Endodermal cell (in vitro differentiated cells): ENCODE measurements around the gene SCPEP1. TPM values are rescaled to one million over a fixed set of nuclear protein-coding genes. Genes with fewer than 3 reads are reported as not detected.

Experiments used
- DNase-seq: peaks from one replicate; pipeline ENCODE4 v3.0.0-alpha.2; 2017
- H3K27ac ChIP-seq: 2 replicates; pipeline ENCODE4 v1.5.1; 2013; ENCODE audit warnings: mild to moderate bottlenecking, low read depth, low read length, moderate library complexity
- H3K27me3 ChIP-seq: 2 replicates; pipeline ENCODE4 v1.6.1; 2013; ENCODE audit warnings: mild to moderate bottlenecking, low read length, moderate library complexity; ENCODE audit not compliant: insufficient read depth, control insufficient read depth, poor library complexity, severe bottlenecking
- H3K36me3 ChIP-seq: 2 replicates; pipeline ENCODE4 v1.7.0; 2013; ENCODE audit warnings: mild to moderate bottlenecking, low read length, moderate library complexity; ENCODE audit not compliant: control insufficient read depth, insufficient read depth
- H3K4me1 ChIP-seq: one replicate; pipeline ENCODE4 v1.7.0; 2013; ENCODE audit warnings: low read length; ENCODE audit not compliant: control insufficient read depth, insufficient read depth
- H3K4me3 ChIP-seq: 2 replicates; pipeline ENCODE4 v1.5.1; 2013; ENCODE audit warnings: mild to moderate bottlenecking, low read length, moderate library complexity
- H3K9ac ChIP-seq: 2 replicates; pipeline ENCODE4 v1.6.1; 2013; ENCODE audit warnings: mild to moderate bottlenecking, low read length, moderate library complexity; ENCODE audit not compliant: poor library complexity, severe bottlenecking; ENCODE audit errors: extremely low read depth
- H3K9me3 ChIP-seq: 2 replicates; pipeline ENCODE4 v1.6.1; 2013; ENCODE audit warnings: mild to moderate bottlenecking, low read length, moderate library complexity; ENCODE audit not compliant: control insufficient read depth
- H3K27ac Mint-ChIP-seq: 2 replicates; pipeline ENCODE4 v1.8.0; 2020; ENCODE audit warnings: mixed read lengths
- H3K27me3 Mint-ChIP-seq: 2 replicates; pipeline ENCODE4 v1.8.0; 2021; ENCODE audit warnings: mild to moderate bottlenecking, mixed read lengths; ENCODE audit not compliant: insufficient read depth
- H3K36me3 Mint-ChIP-seq: 2 replicates; pipeline ENCODE4 v1.8.0; 2020; ENCODE audit warnings: low read depth, mixed read lengths
- H3K4me1 Mint-ChIP-seq: 2 replicates; pipeline ENCODE4 v1.8.0; 2020; ENCODE audit warnings: mixed read lengths
- H3K4me3 Mint-ChIP-seq: 2 replicates; pipeline ENCODE4 v1.8.0; 2020; ENCODE audit warnings: mild to moderate bottlenecking, moderate library complexity, mixed read lengths
- H3K9me3 Mint-ChIP-seq: 2 replicates; pipeline ENCODE4 v1.8.0; 2020; ENCODE audit warnings: mild to moderate bottlenecking, mixed read lengths
- WGBS, 2 experiments: methylation state at CpG; one replicate each; pipeline versions ENCODE4 v1.1.5 to v1.1.7; 2013; ENCODE audit warnings: missing lambda C conversion rate in 2 of 2, mixed read lengths in 1 of 2; ENCODE audit not compliant: insufficient coverage in 1 of 2, insufficient read length in 1 of 2; 5-methylcytosine and 5-hydroxymethylcytosine counted together
- long read RNA-seq, 4 experiments: library from polyadenylated mRNA in 2 of 4; library from RNA in 1 of 4; library from capped mRNA in 1 of 4; stranded (forward) in 3 of 4; unstranded in 1 of 4; transcript quantifications; one replicate each; pipeline ENCODE4 v2.0.0, GENCODE V29; 2020 to 2021; ENCODE audit warnings: inconsistent platforms in 1 of 4
- polyA plus RNA-seq, 2 experiments: library from polyadenylated mRNA; stranded (reverse); fragments of 50-300 nt; gene quantifications; one replicate each; pipeline ENCODE4 v1.2.3, GENCODE V29; 2013
- total RNA-seq, 2 donors: library from RNA; stranded (reverse); fragmentation: NEBNext Ultra II Directional in 1 of 2; extraction: Animal tissue kit (Norgen Biotek cat#: 25700) in 1 of 2; gene quantifications; 2 replicates in 1 of 2; 3 replicates in 1 of 2; pipeline ENCODE4 v1.2.1, GENCODE V29; 2021
- TF ChIP-seq, protein P1 (sequence below): fragments of 200-600 bp; sonication (generic); conservative IDR thresholded peaks from 2 replicates; pipeline ENCODE4 v1.5.0; 2021; ENCODE audit warnings: antibody characterized with exemption, mild to moderate bottlenecking

SCPEP1 gene, protein sequence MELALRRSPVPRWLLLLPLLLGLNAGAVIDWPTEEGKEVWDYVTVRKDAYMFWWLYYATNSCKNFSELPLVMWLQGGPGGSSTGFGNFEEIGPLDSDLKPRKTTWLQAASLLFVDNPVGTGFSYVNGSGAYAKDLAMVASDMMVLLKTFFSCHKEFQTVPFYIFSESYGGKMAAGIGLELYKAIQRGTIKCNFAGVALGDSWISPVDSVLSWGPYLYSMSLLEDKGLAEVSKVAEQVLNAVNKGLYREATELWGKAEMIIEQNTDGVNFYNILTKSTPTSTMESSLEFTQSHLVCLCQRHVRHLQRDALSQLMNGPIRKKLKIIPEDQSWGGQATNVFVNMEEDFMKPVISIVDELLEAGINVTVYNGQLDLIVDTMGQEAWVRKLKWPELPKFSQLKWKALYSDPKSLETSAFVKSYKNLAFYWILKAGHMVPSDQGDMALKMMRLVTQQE
- 10 to 100 TPM; 28.5 to 30.8 TPM for total RNA-seq
- 38.0 TPM for polyA plus RNA-seq (2013, experiment 1 of 2)
- polyA plus RNA-seq (2013, experiment 2 of 2), result 30.3 TPM
- long read RNA-seq, experiment 1, transcript SCPEP1-201 (13 exons, 1,942 nt), result major isoform, 8 of 18 reads
- long read RNA-seq, experiment 1, partial matches to known transcripts, result 7 of 18 reads
- long read RNA-seq, experiment 1, other reads (novel, unspliced or antisense), result 2 of 18 reads
- long read RNA-seq, experiment 2, transcript SCPEP1-201 (13 exons, 1,942 nt), result major isoform, 43 of 56 reads
- long read RNA-seq, experiment 2, partial matches to known transcripts, result 4 of 56 reads
- long read RNA-seq, experiment 2, other reads (novel, unspliced or antisense), result 8 of 56 reads
- long read RNA-seq, experiment 3, transcript SCPEP1-201 (13 exons, 1,942 nt), result major isoform, 164 of 182 reads
- long read RNA-seq, experiment 3, partial matches to known transcripts, result 5 of 182 reads
- long read RNA-seq, experiment 3, other reads (novel, unspliced or antisense), result 13 of 182 reads
- long read RNA-seq, experiment 4, transcript SCPEP1-201 (13 exons, 1,942 nt), result major isoform, 79 of 101 reads
- long read RNA-seq, experiment 4, partial matches to known transcripts, result 16 of 101 reads
- long read RNA-seq, experiment 4, other reads (novel, unspliced or antisense), result 5 of 101 reads

DNA sequence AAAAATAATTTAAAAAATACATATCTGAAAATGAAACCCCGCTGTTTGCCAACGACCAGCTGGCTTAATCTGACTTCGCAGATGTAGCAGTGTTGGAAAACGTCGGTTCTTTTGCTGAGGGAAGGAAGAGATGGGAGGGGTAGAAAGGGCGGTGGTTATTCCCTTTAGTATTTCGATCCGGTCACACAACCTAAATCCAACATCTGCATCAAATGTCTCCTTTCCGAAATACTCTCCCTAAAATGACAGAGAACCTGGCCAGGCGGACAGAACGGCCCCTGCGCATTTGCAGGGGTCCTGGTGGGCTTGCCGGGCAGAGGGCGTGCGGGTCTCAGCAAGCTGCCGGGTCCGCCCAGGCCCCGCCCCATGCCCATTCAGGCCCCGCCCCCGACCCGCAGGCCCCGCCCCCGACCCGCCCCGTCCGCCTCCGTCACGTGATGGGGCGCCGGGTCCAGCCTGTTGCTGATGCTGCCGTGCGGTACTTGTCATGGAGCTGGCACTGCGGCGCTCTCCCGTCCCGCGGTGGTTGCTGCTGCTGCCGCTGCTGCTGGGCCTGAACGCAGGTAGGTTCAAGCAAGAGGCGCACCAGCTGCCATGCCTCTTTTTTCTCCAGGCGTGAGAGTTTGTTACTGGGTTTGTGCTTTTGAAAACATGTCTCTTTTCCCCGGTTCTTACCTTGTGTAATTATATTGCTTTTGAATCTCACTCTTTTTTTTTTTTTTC is at the start of gene SCPEP1:
Gene SCPEP1 (plus strand): TSS at position 459 of the 723 bp plus-strand sequence. CDS start 29 bp downstream, at position 488.
- Histone ChIP-seq H3K36me3 (no peaks in the 10 kb centered on the region), H3K4me1 (no peaks in the 10 kb centered on the region), H3K9ac (peak within 1 kb of the TSS; percentile 48), H3K4me3 (peak within 1 kb of the TSS; percentile 85), H3K27me3 (no peaks in the 10 kb centered on the region), H3K9me3 (peaks cover 12% of the 10 kb centered on the region), H3K27ac (no peak within 1 kb of the TSS)
- H3K4me1 Mint-ChIP-seq, result peaks cover 22% of the 10 kb centered on the region
- peaks cover 3% of the 10 kb centered on the region for H3K27me3 Mint-ChIP-seq
- WGBS, 2 experiments, result 1% methylated on average over 41 of the region's 42 CpGs; no CpG with 5 or more reads in 1 of the 2 experiments
- DNase-seq, result peak; percentile 99
- H3K9me3 Mint-ChIP-seq, result peaks cover 5% of the 10 kb centered on the region
- H3K36me3 Mint-ChIP-seq, result peaks cover 2% of the 10 kb centered on the region
- TF ChIP-seq, protein P1, sequence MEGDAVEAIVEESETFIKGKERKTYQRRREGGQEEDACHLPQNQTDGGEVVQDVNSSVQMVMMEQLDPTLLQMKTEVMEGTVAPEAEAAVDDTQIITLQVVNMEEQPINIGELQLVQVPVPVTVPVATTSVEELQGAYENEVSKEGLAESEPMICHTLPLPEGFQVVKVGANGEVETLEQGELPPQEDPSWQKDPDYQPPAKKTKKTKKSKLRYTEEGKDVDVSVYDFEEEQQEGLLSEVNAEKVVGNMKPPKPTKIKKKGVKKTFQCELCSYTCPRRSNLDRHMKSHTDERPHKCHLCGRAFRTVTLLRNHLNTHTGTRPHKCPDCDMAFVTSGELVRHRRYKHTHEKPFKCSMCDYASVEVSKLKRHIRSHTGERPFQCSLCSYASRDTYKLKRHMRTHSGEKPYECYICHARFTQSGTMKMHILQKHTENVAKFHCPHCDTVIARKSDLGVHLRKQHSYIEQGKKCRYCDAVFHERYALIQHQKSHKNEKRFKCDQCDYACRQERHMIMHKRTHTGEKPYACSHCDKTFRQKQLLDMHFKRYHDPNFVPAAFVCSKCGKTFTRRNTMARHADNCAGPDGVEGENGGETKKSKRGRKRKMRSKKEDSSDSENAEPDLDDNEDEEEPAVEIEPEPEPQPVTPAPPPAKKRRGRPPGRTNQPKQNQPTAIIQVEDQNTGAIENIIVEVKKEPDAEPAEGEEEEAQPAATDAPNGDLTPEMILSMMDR, result no peak
- H3K4me3 Mint-ChIP-seq, result peak within 1 kb of the TSS; percentile 60
- peak within 1 kb of the TSS; percentile 82 for H3K27ac Mint-ChIP-seq

DNA sequence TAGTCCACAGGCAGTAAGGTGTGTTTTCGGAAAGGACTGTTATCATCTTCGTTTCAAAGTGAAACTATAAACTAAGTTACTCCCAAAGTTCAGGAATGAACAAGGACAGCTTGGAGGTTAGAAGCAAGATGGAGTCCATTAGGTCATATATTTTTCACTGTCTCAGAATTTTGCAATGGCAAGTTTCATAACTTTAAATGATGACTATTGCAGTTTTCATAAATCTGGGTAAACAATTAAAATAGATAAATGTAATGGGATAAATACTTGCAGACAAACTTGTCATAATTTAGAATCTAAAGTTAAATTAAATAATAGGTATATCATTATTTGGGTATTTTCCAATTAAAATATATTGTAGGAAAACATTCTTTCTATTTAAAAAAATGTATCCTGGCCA is 49.3 kb upstream of the SCPEP1 start:
- H3K27ac Mint-ChIP-seq, result no peak overlapping the region
- Histone ChIP-seq H3K27me3 (no peaks in the 10 kb centered on the region), H3K27ac (no peak overlapping the region), H3K9me3 (peaks cover 69% of the 10 kb centered on the region), H3K36me3 (no peaks in the 10 kb centered on the region), H3K4me3 (no peak overlapping the region), H3K9ac (no peak overlapping the region), H3K4me1 (no peaks in the 10 kb centered on the region)
- no peaks in the 10 kb centered on the region for H3K27me3 Mint-ChIP-seq
- peaks cover 17% of the 10 kb centered on the region for H3K36me3 Mint-ChIP-seq
- no peak overlapping the region for H3K4me3 Mint-ChIP-seq
- WGBS, 2 experiments, result 77 to 80% methylated on average over 1 to 2 of the region's 2 CpGs
- no peak for DNase-seq
- peaks cover 85% of the 10 kb centered on the region for H3K9me3 Mint-ChIP-seq
- TF ChIP-seq, protein P1, result no peak
- no peaks in the 10 kb centered on the region for H3K4me1 Mint-ChIP-seq
